Stomach (tissue), 9 donors: Measurements from ENCODE around the gene ING2. TPM values are rescaled to one million over a fixed set of nuclear protein-coding genes. Genes with fewer than 3 reads are reported as not detected.
A peak's percentile ranks its signal among the peaks of the same experiment; 100 is the strongest.

Experiments used
- DNase-seq, 2 donors: peaks; one replicate each; pipeline versions ENCODE4 v3.0.0 to v3.0.0-alpha.2; 2013 to 2019
- H3K27ac ChIP-seq, 5 donors: fragments of 200-600 bp in 4 of 5; sonication (generic) in 4 of 5; one replicate each; pipeline ENCODE4 v1.5.1; 2013 to 2019; ENCODE audit warnings: mild to moderate bottlenecking in 1 of 5, moderate library complexity in 1 of 5
- H3K27me3 ChIP-seq, 3 donors: fragments of 200-600 bp; sonication (generic); one replicate each; pipeline ENCODE4 v1.5.1; 2017 to 2019; ENCODE audit warnings: mixed run types in 1 of 3
- H3K36me3 ChIP-seq, 4 donors: fragments of 200-600 bp; sonication (generic); 1 replicate in 3 of 4; 2 replicates in 1 of 4; pipeline ENCODE4 v1.5.1; 2016 to 2019
- H3K4me1 ChIP-seq, 4 donors: fragments of 200-600 bp; sonication (generic); one replicate each; pipeline ENCODE4 v1.5.1; 2016 to 2019
- H3K4me3 ChIP-seq, 4 donors: fragments of 200-600 bp; sonication (generic) in 3 of 4; one replicate each; pipeline ENCODE4 v1.5.1; 2016 to 2019; ENCODE audit warnings: mild to moderate bottlenecking in 1 of 4
- H3K9me3 ChIP-seq, 4 donors: fragments of 200-600 bp; sonication (generic); one replicate each; pipeline ENCODE4 v1.5.1; 2016 to 2019
- EP300 ChIP-seq: sonication (generic); formaldehyde crosslinking; IDR thresholded peaks from one replicate; pipeline ENCODE4 v1.6.1; 2017; ENCODE audit warnings: antibody characterized with exemption
- POLR2A ChIP-seq, 4 donors: fragments of 450-650 bp; IDR thresholded peaks; one replicate each; pipeline ENCODE4 v1.6.1; 2016; ENCODE audit warnings: antibody characterized with exemption in 4 of 4, control low read depth in 2 of 4, mild to moderate bottlenecking in 1 of 4, moderate library complexity in 1 of 4
- POLR2AphosphoS5 ChIP-seq, 3 donors: sonication (generic); formaldehyde crosslinking; IDR thresholded peaks; one replicate each; pipeline ENCODE4 v1.6.1; 2016; ENCODE audit warnings: antibody characterized with exemption in 3 of 3
- WGBS, 5 donors: extraction: QIAGEN DNeasy Blood & Tissue Kit in 3 of 5; methylation state at CpG; one replicate each; pipeline versions ENCODE4 v1.1.5 to v1.1.7; 2013 to 2018; 5-methylcytosine and 5-hydroxymethylcytosine counted together
- intact Hi-C: fragments of 100-400 bp; cut with DNase I; formaldehyde crosslinking; loops from one replicate; pipeline ENCODE4 v1.15.1; 2023; ENCODE audit warnings: low total_unique reads
- polyA plus RNA-seq, 3 donors: library from polyadenylated mRNA; stranded (reverse); fragments of 200-250 nt; gene quantifications; one replicate each; pipeline ENCODE4 v1.2.3, GENCODE V29; 2013
- total RNA-seq, 5 donors: library from RNA; depleted of rRNA; stranded (reverse); fragments of >200 nt; gene quantifications; one replicate each; pipeline versions ENCODE4 v1.1.0 to v1.2.3, GENCODE V29; 2014 to 2016
- TF ChIP-seq, protein P1 (sequence below), 7 experiments: fragments of 450-650 bp in 4 of 7; fragments of 200-600 bp in 3 of 7; sonication (generic) in 3 of 7; IDR thresholded peaks; one replicate each; pipeline ENCODE4 v1.5.1; 2016 to 2019; ENCODE audit warnings: antibody characterized with exemption in 7 of 7, control low read depth in 2 of 7, mild to moderate bottlenecking in 1 of 7
- donor health status: healthy with polysubstance abuse.
- donor health status: Bipolar disorder and iron deficiency.
- donor health status: healthy.

ING2 gene
- total and polyA plus RNA-seq, 8 donors, result 0.45 to 15.2 (median 8.1) TPM

DNA sequence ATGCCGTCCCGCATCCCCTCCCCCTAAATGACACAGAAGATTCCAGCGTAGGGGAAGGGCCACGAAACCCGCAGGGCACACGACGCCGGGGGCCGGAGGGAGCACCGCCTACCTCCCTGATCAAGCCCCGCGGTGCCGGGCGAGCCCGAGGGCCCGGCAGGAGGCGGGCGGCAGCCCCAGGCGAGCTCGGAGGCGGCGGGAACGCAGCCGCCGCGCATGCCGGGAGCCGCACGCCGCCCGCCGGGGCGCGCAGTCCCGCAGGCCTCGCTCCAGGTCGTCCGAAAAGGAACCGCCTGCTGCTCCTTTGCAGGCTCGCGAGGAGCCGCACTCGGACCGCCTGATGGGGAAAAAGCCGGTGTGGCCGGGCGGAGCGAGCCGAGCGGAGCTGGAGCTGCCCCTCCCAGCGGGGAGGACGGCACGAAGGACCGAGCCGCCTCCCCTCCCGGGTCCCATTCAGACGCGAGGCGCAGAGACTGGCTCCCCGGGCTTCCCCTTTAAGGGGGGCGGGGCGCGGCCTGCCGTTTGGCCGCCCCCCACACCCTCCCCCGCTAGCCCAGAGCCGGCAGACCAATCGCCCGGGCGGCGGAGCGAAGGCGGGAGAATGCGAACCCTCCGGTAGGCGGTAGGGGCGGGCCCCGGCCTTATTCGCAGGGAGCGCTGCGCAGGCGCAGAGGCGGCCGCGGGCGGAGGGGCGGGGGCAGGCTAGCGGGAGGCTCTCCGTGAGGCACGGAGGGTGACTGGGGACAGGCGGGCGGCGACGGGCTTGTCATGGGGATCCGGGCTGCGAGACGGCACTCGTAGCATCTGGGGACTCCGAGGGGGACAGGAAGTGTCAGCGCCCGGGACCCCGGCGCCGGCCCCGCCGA lies 561 bp upstream of the ING2 start:
- H3K27ac ChIP-seq, result peak overlapping the region; percentile 96 to 99 (median 99)
- intact Hi-C loops, result no loop called here
- WGBS, 5 donors, result 0 to 1% (median 0%) methylated on average over 7 to 106 of the region's 106 CpGs
- H3K27me3 ChIP-seq, result no peaks in the 10 kb centered on the region
- TF ChIP-seq POLR2A (IDR thresholded peaks at IDR 0.05) (no peak), POLR2AphosphoS5 (IDR thresholded peaks at IDR 0.05) (peak; percentile 52 to 79 (median 70)), EP300 (no peak)
- TF ChIP-seq, protein P1, sequence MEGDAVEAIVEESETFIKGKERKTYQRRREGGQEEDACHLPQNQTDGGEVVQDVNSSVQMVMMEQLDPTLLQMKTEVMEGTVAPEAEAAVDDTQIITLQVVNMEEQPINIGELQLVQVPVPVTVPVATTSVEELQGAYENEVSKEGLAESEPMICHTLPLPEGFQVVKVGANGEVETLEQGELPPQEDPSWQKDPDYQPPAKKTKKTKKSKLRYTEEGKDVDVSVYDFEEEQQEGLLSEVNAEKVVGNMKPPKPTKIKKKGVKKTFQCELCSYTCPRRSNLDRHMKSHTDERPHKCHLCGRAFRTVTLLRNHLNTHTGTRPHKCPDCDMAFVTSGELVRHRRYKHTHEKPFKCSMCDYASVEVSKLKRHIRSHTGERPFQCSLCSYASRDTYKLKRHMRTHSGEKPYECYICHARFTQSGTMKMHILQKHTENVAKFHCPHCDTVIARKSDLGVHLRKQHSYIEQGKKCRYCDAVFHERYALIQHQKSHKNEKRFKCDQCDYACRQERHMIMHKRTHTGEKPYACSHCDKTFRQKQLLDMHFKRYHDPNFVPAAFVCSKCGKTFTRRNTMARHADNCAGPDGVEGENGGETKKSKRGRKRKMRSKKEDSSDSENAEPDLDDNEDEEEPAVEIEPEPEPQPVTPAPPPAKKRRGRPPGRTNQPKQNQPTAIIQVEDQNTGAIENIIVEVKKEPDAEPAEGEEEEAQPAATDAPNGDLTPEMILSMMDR (IDR thresholded peaks at IDR 0.05), result peak in 2 of 7 experiments; percentile 11 to 41
- peaks cover 9 to 45% (median 32%) of the 10 kb centered on the region in 4 donors for H3K4me1 ChIP-seq
- no peaks in the 10 kb centered on the region for H3K36me3 ChIP-seq
- peak; percentile 100 for DNase-seq
- H3K4me3 ChIP-seq, result peak overlapping the region; percentile 91 to 98 (median 96)
- H3K9me3 ChIP-seq, result no peaks in the 10 kb centered on the region

DNA sequence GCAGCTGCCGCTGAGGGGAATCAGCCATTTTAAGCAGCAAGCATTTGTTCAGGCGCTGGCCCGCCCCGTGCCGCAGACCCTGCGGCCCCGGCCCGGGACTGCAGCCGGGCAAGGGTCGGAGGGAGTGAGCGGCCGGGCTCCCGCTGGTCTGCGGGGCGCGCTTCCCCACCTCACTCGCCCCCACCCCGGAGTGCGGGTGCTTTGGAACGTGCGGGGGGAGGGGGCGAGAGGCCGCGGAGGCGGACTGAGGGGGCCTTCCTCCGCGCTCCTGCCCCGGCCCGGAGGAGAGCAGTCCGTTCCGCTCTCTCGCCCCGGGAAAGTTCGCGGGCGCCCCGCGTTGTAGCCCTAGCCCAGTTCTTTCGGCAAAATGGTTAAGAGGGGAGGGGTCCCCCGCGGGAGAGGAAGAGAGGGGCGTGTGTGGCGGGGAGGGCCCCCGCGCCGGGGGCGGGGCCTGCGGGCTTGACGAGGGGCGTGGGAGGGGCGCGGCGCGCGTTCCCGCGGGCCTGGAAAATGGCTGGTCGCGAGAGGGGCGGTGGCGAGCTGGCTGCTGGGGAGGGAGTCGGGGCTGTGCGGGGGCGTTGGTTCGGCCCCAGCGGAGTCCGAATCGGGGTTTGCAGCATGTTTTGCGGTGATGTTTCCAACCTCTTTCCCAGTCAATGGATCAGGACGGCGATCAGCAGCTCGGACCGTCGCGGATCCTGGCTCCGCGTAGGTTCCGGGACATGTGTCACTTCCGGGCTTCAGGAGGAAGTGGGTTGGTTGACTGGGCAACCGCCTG lies 942 bp downstream of the ING2 start:
- WGBS, 5 donors, result 0 to 2% (median 1%) methylated on average over 35 to 80 of the region's 80 CpGs
- Histone ChIP-seq H3K27me3 (no peaks in the 10 kb centered on the region), H3K4me3 (peak overlapping the region; percentile 91 to 98 (median 96)), H3K4me1 (peaks cover 9 to 46% (median 32%) of the 10 kb centered on the region in 4 donors), H3K36me3 (peaks cover 0 to 7% (median 6%) of the 10 kb centered on the region in 4 donors), H3K27ac (peak overlapping the region; percentile 96 to 99 (median 99)), H3K9me3 (no peaks in the 10 kb centered on the region)
- peak; percentile 83 to 97 for DNase-seq
- intact Hi-C loops, result no loop called here
- no peak for TF ChIP-seq EP300
- TF ChIP-seq POLR2AphosphoS5 (IDR thresholded peaks at IDR 0.05), result peak; percentile 51 to 94 (median 89)
- TF ChIP-seq POLR2A (IDR thresholded peaks at IDR 0.05), result peak in 1 of 4 donors; percentile 23

DNA sequence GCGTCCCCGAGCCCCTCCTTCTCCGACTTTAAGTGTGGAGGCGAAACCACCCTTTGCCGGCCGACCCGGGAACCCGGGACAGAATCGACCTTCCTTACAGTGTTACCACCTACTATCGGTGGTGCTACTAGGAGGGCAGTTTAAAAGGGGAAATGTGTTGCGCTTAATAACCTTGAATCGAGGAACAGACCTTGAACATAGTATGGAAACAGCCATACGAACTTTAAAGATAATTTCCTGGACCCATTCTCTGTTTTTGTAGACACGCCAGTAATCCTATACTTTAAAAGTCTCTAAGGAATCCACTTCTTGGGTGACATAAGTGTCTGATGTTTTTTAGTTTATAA lies 1.5 kb downstream of the ING2 start:
- intact Hi-C loops, result no loop called here
- TF ChIP-seq POLR2AphosphoS5 (IDR thresholded peaks at IDR 0.05) (no peak), EP300 (no peak), POLR2A (IDR thresholded peaks at IDR 0.05) (no peak)
- TF ChIP-seq, protein P1 (IDR thresholded peaks at IDR 0.05), result no peak
- no peaks in the 10 kb centered on the region for H3K9me3 ChIP-seq
- H3K4me3 ChIP-seq, result peak overlapping the region; percentile 91 to 98 (median 96)
- peaks cover 9 to 46% (median 32%) of the 10 kb centered on the region in 4 donors for H3K4me1 ChIP-seq
- no peaks in the 10 kb centered on the region for H3K27me3 ChIP-seq
- peak overlapping the region; percentile 96 to 99 (median 99) for H3K27ac ChIP-seq
- H3K36me3 ChIP-seq, result peaks cover 0 to 13% (median 12%) of the 10 kb centered on the region in 4 donors
- no peak for DNase-seq
- WGBS, 5 donors, result 0 to 1% (median 0%) methylated on average over 13 to 14 of the region's 14 CpGs

DNA sequence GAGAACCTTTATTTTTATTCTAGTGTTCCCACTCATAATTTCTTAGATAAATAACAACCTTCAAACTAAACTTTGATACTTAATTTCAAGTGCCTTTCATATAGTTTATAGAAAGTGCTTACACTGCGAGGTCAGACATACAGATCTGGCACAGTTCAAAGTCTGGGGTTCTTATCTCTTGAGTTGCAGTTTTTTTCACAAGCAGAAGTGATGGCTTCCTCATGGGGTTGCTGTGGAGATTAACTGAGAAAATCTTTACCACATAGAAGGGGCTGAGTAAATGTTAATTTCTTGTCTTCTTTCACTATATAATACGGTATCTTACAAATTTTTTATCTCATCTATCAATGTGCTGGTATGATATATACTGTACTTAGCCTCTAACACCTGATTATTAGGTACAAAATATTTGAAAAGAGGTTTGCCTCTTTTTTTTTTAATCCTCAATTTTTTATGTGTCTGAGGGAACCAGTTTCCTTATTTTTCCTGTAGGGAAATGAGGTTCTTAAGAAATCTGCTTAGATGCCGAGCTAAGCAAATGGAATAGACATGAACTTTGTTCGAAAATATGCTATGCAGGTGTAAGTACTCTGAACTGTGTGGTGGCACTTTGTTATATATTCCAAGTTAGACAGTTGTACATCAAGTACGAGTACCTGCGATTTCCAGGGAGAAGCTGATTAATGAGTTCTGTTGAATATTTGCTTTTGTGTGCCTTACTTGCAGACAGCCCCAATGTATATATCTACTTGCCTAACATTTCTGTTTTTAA lies 3.3 kb downstream of the ING2 start:
- peak in 1 of 2 donors; percentile 74 for DNase-seq
- H3K27ac ChIP-seq, result no peak overlapping the region
- intact Hi-C loops, result no loop called here
- H3K4me3 ChIP-seq, result no peak overlapping the region
- H3K36me3 ChIP-seq, result peaks cover 0 to 26% (median 15%) of the 10 kb centered on the region in 4 donors
- TF ChIP-seq POLR2A (IDR thresholded peaks at IDR 0.05), result no peak
- no peak for TF ChIP-seq POLR2AphosphoS5 (IDR thresholded peaks at IDR 0.05)
- H3K27me3 ChIP-seq, result no peaks in the 10 kb centered on the region
- WGBS, 5 donors, result 35 to 53% (median 39%) methylated on average over 6 of the region's 6 CpGs
- H3K4me1 ChIP-seq, result peaks cover 5 to 38% (median 30%) of the 10 kb centered on the region in 4 donors
- no peaks in the 10 kb centered on the region for H3K9me3 ChIP-seq
